Measurements from ENCODE around the gene PRR20G. TPM values are rescaled to one million over a fixed set of nuclear protein-coding genes. Genes with fewer than 3 reads are reported as not detected.

The PRR20G gene
- total and polyA plus RNA-seq, 2 experiments from 2014 or later, result not detected

DNA sequence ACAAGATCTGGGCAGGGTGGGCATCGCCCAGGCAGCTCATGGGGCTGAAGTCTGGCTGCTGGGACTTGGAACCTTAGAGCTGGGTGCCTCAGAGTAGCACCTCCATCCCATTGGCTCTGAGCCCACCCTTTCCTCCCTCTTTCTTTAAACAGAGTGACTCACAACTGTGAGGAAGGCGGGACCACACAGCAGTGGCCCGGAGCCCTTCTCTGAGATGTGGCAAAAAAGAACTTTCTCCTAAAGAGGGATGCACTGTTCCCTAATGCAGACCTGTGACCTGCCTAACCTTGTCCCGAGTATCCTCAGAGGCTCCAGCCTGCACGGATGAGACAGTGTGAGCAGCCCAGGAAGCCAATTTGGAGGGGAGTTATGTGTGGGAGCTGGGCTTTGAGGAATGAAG is 23.6 kb downstream of the PRR20G start:
- DNase-seq (ENCODE audit: low spot score), result no peak
- Histone ChIP-seq H3K79me2 (no peaks in the 10 kb centered on the region), H4K20me1 (ENCODE audit: insufficient read depth, poor library complexity, severe bottlenecking) (no peaks in the 10 kb centered on the region), H3K27me3 (no peaks in the 10 kb centered on the region), H3K4me3 (no peak overlapping the region), H3K4me1 (ENCODE audit: insufficient read depth) (no peaks in the 10 kb centered on the region), H3K27ac (no peak overlapping the region), H3K36me3 (replicated peaks; ENCODE audit: insufficient read depth, low read depth) (no peaks in the 10 kb centered on the region), H3K9me3 (ENCODE audit: low read depth) (peaks cover under 1% of the 10 kb centered on the region), H3K4me2 (no peak overlapping the region), H2AFZ (no peak overlapping the region), H3K9me2 (replicated peaks; ENCODE audit: insufficient read depth) (no peaks in the 10 kb centered on the region)
- no peak for TF ChIP-seq EZH2 (IDR thresholded peaks at IDR 0.05; ENCODE audit: borderline replicate concordance)
- TF ChIP-seq EZH2phosphoT487 (IDR thresholded peaks at IDR 0.05; ENCODE audit: low read depth, severe bottlenecking, unreplicated experiment), result no peak
- TF ChIP-seq, protein P1, sequence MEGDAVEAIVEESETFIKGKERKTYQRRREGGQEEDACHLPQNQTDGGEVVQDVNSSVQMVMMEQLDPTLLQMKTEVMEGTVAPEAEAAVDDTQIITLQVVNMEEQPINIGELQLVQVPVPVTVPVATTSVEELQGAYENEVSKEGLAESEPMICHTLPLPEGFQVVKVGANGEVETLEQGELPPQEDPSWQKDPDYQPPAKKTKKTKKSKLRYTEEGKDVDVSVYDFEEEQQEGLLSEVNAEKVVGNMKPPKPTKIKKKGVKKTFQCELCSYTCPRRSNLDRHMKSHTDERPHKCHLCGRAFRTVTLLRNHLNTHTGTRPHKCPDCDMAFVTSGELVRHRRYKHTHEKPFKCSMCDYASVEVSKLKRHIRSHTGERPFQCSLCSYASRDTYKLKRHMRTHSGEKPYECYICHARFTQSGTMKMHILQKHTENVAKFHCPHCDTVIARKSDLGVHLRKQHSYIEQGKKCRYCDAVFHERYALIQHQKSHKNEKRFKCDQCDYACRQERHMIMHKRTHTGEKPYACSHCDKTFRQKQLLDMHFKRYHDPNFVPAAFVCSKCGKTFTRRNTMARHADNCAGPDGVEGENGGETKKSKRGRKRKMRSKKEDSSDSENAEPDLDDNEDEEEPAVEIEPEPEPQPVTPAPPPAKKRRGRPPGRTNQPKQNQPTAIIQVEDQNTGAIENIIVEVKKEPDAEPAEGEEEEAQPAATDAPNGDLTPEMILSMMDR (IDR thresholded peaks at IDR 0.05; ENCODE audit: poor library complexity), result no peak
- 73% methylated on average over 5 of the region's 5 CpGs for WGBS (ENCODE audit: low lambda C conversion rate, missing lambda C conversion rate)

DNA sequence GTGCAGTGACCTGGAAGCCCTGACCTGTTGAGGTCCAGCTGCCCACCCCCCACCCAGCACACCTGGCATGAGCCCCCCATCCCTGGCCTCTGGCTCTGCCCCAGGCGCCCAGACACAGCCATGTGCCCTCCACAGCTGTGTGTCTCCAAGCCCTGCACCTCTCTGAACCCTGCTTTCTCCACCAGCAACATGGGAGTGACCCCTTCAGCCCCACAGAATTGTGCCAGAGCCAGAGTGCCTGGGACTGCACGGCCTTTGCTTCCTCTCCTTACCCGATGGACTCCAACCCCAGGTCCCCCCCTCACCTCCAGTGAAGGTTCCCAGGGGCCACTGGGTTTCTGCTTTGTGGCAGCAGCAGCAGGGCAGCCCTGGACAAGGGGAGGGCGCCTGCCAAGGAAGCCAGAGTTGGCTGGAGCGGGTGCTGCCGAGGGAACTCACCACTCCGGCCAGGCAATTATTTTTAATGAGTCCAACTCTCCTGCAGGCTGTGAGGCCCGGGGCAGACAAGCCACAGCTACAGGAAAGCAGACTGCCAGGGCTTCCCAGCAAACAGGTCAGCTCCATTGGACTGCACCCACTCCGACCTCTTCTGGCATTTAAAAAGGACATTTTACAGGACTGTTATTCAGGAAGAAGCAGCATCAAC is 24.1 kb downstream of the PRR20G start:
- no peak for DNase-seq (ENCODE audit: low spot score)
- Histone ChIP-seq H3K4me2 (no peak overlapping the region), H3K9me2 (replicated peaks; ENCODE audit: insufficient read depth) (no peaks in the 10 kb centered on the region), H3K4me1 (ENCODE audit: insufficient read depth) (no peaks in the 10 kb centered on the region), H3K4me3 (no peak overlapping the region), H2AFZ (no peak overlapping the region), H4K20me1 (ENCODE audit: insufficient read depth, poor library complexity, severe bottlenecking) (no peaks in the 10 kb centered on the region), H3K27me3 (no peaks in the 10 kb centered on the region), H3K27ac (no peak overlapping the region), H3K9me3 (ENCODE audit: low read depth) (no peaks in the 10 kb centered on the region), H3K36me3 (replicated peaks; ENCODE audit: insufficient read depth, low read depth) (no peaks in the 10 kb centered on the region), H3K79me2 (no peaks in the 10 kb centered on the region)
- WGBS (ENCODE audit: low lambda C conversion rate, missing lambda C conversion rate), result 77% methylated on average over 9 of the region's 9 CpGs
- TF ChIP-seq EZH2phosphoT487 (IDR thresholded peaks at IDR 0.05; ENCODE audit: low read depth, severe bottlenecking, unreplicated experiment), result no peak
- TF ChIP-seq, protein P1 (IDR thresholded peaks at IDR 0.05; ENCODE audit: poor library complexity), result no peak

DNA sequence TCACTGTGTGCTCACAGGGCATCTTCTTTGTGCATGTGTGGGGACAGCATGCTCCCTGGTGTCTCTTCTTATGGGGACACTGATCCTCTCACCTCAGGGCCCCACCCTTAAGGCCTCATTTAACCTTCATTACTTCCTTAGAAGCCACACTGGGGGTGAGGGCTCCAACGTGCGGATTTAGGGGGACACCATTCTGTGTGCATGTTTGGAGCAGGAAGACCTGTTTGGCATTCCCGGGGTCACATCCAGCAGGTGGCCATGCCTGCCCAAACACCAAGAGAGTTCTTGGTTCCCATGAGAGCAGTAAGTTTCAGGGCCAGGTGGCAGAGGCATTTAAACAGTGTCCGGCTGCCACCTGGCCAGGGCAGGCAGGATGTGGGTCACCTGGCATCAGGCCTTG is 24.8 kb downstream of the PRR20G start:
- no peak for DNase-seq (ENCODE audit: low spot score)
- H3K4me3 ChIP-seq, result no peak overlapping the region
- H2AFZ ChIP-seq, result no peak overlapping the region
- no peaks in the 10 kb centered on the region for H3K9me2 ChIP-seq (replicated peaks; ENCODE audit: insufficient read depth)
- H3K79me2 ChIP-seq, result no peaks in the 10 kb centered on the region
- WGBS (ENCODE audit: low lambda C conversion rate, missing lambda C conversion rate), result 91% methylated on average over 4 of the region's 4 CpGs
- H4K20me1 ChIP-seq (ENCODE audit: insufficient read depth, poor library complexity, severe bottlenecking), result no peaks in the 10 kb centered on the region
- H3K27me3 ChIP-seq, result no peaks in the 10 kb centered on the region
- H3K27ac ChIP-seq, result no peak overlapping the region
- TF ChIP-seq EZH2 (IDR thresholded peaks at IDR 0.05; ENCODE audit: borderline replicate concordance), result no peak
- no peak for TF ChIP-seq EZH2phosphoT487 (IDR thresholded peaks at IDR 0.05; ENCODE audit: low read depth, severe bottlenecking, unreplicated experiment)
- TF ChIP-seq, protein P1 (IDR thresholded peaks at IDR 0.05; ENCODE audit: poor library complexity), result no peak
- no peak overlapping the region for H3K4me2 ChIP-seq
- H3K4me1 ChIP-seq (ENCODE audit: insufficient read depth), result no peaks in the 10 kb centered on the region
- H3K9me3 ChIP-seq (ENCODE audit: low read depth), result no peaks in the 10 kb centered on the region
- no peaks in the 10 kb centered on the region for H3K36me3 ChIP-seq (replicated peaks; ENCODE audit: insufficient read depth, low read depth)
